Erythroblast (primary cell): Measurements from ENCODE around the gene TCP11.

Experiments
- DNase-seq, 2 experiments: peaks; one replicate each; lab custom pipeline; 2025; lab: John Stamatoyannopoulos, UW
- GATA1 ChIP-seq: IDR thresholded peaks from 2 replicates; pipeline ENCODE4 v1.6.1; 2011; ENCODE audit warnings: low read depth, mild to moderate bottlenecking, control low read depth, low read length, moderate library complexity
- POLR2A ChIP-seq: IDR thresholded peaks from 2 replicates; pipeline ENCODE4 v1.6.1; 2011; ENCODE audit warnings: mild to moderate bottlenecking, low read length

The TCP11 gene

DNA sequence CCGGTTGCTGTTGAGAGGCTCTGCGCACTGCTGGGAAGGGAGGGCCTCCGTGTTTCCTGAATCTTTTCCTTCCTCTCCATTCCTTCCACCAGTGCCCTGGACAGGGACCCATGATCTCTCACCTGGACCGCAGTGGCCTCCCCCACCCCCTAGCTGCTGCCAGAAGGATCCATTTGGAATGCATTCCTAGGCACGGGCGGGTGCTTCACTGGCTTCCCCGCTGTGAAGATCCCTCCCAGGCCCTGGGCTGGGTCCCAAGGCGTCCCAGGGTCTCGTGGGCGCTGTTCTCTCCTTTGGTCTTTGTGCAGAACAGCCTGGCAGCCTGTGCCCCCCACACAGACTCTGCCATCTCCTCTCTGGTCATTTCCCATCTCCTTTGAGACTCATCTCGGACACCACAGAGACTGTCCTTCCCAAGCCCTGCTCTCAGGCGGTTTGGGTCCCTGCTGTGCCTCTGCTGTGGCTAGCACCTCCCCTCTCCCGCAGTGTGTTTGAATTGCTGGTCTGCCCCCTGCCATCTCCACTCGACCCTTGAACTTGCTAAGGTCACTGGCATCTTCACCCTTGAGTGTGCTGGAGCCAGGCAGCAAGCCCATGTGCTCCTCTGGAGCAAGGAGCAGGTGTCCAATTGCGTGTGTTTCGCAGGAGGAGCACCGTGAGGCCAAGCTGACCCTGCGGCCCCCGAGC lies 59.0 kb downstream of the TCP11 start:
- no peak for DNase-seq
- TF ChIP-seq POLR2A (no peak), GATA1 (no peak)

DNA sequence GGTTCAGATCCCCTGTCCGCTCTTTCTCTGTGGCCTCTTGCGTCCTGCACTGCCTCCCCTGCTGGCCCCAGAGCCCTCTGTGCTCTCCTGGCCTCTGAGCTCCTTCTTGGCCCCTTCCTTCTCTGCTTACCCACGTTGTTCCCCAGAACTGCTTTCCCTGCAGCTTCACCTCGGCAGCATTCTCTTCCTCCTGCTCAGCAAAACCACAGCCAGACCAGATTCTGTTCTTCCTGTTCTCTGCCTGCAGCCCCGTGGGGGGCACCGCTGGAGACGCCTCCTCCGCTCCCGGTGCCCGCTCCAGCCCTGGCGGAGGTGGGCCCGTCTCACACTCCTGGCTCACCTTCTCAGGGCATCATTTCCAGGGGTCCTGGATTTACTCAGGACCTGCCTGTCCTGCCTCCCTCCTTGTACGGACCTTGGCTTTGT lies 59.7 kb downstream of the TCP11 start:
- DNase-seq, result no peak
- no peak for TF ChIP-seq POLR2A
- no peak for TF ChIP-seq GATA1

DNA sequence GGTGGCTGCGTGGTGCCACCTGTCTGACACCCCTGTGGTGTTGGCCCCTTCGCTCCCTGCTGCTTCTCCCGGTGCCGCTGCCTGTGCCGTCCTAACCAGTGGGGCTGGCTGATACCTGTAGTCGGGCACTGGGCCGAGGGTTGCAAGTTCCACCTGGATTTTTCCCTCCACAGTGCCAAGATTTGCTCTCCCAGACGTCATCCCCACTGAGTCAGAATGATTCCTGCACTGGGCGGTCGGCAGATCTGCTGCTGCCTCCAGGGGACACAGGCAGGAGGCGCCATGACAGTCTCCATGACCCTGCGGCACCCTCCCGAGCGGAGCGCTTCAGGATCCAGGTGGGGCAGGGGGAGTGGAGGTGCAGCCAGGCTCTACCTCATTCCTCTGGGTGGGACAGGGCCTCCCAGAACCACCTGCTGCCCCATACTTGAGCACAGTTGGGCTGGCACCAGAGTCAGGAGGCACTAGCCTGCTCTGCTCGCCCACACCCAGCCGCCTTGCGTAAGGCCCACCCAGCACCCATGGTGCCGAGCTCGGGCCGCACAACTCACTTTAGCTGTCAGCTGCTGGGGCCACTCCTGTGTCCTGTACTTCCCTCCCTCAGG lies 60.2 kb downstream of the TCP11 start:
- DNase-seq, result no peak

DNA sequence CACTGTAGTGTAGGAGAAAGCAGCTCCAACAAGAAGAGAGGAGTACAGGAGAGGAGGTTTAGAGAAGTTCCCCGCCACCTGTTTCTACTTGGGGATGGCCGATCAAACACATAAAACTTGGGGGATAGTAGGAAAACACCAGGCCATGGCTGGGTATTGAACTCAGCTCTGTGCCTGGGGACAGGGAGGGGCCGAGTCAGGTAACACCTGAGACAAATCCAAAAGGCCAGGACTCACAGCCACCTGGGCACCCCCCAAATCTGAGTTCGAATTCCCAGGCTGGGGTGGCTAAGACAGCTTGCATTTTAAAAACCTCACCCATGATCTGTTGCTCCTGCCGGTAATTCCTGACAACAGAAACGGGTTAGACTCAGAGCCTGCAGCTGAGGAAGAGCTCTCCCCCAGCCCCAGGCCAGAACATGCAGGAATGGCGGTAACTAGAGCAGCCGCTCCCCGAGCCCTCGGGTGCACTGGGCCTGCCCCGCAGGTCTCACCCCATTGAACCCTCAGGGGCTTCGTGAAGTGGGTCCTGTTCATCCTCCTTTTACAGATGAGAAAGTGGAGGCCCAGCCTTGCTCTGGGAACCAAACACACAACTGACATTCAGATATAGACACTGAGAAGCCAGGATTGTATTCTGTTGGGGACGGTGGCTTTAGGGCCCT lies 61.0 kb downstream of the TCP11 start:
- DNase-seq, result no peak
- TF ChIP-seq POLR2A (no peak), GATA1 (no peak)

More for the DNA sequence above, 60.2 kb downstream of the TCP11 start:
- TF ChIP-seq GATA1 (no peak), POLR2A (no peak)

DNA sequence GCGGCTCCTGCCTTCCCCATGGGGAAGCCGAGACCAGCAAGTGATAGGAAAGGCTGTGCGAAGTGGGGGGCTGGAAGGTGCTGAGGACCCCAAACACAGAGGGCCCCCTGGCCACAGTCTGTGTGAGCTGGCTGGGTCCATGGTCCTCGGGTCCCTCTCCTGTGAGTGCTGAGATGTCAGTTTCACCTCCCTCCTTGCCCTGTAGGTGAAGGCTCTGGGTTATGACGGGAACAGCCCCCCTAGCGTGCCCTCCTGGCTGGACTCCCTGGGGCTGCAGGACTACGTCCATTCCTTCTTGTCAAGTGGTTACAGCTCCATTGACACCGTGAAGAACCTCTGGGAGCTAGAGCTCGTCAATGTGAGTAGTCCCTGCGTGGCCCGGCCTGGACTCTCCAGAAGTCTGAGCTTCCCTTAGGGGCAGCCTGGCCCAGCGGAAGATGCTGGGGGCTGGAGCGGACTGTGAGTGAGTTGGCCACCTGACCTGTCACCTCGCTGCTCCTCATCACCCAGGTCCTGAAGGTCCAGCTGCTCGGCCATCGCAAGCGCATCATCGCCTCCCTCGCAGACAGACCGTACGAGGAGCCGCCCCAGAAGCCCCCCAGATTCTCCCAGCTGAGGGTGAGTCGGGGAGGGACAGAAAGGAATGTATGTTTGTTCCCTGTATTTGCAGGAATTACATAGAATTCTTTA lies 61.7 kb downstream of the TCP11 start:
- TF ChIP-seq GATA1 (no peak), POLR2A (no peak)
- DNase-seq, result no peak

DNA sequence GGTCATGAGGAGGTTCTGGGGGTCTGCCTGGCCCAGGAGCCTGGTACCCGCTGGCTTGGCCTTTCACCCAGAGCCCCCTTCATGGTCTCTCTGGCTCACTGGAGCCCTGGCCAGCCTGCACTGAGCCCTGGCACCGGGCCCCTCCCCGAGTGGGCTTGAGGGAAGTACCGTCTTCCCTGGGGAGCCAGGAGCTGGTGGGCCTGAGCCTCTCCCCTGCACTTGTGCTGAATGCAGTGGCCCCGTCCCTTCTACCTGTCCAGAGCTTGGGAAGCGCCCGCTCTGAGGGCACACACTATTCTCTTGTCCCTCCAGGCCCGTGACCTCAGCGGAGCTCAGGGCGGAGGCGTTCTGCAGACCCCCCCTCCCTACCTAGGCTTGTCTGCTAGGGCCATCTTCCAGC lies 62.2 kb downstream of the TCP11 start:
- no peak for DNase-seq
- TF ChIP-seq GATA1 (no peak), POLR2A (no peak)

DNA sequence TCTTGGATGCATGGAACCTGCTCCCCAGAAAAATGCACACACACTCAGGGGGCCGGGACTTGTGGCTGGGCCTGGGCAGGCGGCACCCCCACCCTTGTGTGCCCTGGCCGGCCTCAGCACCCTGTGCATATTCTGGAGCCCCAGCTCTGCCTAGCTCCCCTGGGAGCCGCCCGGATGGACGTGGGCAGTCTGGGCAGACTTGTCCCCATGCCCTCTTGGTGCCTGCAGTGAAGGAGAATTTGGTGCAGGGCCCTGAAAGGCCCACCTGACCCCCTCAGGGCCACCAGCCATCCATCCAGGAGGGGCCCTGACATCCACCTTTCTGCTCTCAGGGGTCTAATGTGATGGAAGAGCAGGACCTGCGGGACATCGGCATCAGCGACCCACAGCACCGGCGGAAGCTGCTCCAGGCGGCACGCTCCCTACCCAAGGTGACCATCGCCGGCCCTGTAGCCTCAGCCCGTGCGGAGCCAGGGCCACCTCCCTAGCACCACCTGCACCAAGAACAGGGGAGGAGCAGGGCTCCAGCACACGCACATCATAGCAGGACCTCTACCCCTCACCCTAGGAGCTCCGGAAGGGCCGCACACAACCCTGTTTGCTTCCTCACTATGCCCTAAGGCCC lies 62.8 kb downstream of the TCP11 start:
- DNase-seq, result no peak

DNA sequence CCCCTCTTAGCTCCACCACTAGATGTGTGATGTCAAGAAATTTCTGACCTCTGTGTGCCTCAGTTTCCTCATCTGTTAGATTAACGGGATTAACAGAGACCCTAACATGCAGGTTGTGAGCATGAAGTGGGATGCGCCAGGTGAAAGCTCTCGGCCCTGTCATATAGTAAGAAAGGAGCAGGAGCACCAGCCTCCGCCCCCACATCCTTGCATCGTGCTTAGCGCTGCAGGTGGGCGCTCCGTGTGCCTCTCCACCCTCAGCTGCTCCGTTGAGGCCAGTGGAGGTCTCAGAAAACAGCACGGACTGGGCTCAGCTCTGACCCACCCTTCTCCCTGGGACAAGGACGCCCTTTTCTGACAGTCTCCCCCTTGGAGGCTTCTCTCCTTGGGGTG lies 63.4 kb downstream of the TCP11 start:
- DNase-seq, result no peak
- TF ChIP-seq GATA1, result no peak
- no peak for TF ChIP-seq POLR2A

More for the DNA sequence above, 62.8 kb downstream of the TCP11 start:
- TF ChIP-seq POLR2A (no peak), GATA1 (no peak)

DNA sequence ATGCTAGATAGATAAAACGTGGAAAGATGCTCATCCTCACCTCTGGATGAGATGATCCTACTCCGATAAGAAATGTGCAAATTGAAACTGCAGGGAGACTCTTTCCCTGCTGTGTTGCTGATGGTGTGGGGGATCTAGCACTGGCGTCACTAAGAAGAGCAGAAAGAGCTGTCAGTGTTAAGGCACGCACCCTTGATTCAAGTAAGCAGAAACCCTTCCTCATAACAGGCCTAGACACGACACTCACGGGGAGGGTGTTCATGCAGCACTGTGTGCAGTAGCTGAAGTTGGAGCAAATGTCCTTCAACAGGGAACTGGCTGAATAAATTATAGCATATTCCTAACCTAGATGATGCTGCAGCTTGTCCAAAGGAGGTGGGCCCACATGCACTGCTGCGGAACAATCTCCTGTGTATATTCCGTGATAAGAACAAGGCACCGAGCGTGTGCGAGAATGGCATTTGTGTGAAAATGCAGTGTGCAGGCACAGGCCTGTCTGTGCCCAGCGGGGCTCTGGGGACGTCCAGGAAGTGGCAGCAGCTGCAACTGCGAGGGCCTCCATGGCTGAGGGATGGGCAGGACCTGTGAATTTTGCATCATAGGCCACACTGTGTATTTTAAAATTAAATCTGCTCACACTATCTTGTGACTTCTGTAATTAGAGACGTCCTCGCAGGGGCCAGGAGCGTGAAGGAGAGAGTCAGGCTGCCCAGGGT lies 64.0 kb downstream of the TCP11 start:
- no peak for DNase-seq
- TF ChIP-seq GATA1, result no peak
- no peak for TF ChIP-seq POLR2A

DNA sequence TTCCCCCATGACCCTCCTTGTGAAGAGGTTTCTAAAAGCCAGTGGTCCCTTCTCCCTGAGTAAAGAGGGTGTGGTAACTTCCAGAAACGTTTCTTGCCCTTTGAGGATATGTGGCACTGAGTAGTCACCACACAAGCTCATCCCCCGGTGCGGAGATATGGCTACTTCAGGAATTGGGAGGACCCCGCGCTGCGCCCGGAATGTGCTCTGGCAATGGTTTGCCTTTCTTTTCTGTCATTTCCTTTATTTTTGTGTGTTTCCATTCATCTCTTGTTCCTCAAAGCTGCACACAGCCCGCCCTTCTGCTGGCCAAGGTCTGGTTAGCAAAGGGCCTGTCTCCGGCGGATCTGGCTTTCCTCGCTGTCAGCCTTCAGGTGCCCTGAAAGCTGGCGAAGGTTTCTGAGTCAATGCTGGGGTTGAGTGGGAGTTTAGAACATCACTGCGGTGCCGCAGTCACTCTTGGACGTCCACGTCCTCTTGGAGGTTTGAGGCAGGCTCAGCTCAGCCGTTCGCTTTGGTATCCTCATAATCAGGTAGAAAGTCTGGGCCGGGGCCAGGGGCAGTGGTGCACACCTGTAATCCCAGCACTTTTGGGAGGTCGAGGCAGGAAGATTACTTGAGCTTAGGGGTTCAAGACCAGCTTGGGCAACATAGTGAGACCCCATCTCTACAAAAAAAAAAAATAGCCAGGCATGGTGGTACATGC lies 67.2 kb downstream of the TCP11 start:
- DNase-seq, result no peak
- no peak for TF ChIP-seq POLR2A
- TF ChIP-seq GATA1, result no peak

DNA sequence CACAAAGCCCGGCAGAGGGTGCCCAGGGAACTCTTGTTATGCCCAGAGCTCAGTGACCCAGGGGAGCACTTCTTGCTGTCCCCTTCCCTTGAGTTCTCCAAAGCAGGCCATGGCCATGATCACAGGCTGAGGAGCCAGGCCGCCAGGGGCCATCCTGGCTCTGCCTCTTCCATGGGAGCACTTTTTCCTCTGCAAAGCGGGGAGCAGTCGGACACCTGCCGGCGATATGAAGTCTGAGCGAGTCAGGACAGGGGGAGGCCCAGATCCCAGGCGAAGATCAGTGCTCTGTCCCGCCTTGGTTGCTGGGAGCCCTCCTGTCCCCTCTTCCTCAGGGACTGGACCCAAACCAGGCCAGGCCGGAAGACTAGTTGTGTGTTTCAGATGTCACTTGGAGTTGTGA lies 67.9 kb downstream of the TCP11 start:
- no peak for TF ChIP-seq POLR2A
- no peak for TF ChIP-seq GATA1
- DNase-seq, result no peak

DNA sequence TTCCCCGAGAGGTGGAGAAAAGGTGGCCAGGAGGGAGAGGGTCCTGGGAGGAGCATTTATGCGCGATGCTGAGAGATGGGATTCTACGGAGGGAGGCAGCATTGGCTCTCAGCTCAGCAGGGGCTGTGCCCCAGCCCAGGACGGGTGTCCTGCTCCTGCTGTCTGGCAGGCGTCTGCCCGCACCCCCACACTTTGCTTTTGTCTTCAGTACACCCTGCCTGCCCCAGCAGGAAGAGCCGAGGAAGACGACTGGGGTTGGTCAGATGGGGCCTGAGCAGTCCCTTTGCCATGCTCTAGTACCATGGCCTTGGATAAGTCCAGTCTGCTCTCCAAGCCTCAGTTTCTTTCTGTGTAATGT lies 68.5 kb downstream of the TCP11 start:
- TF ChIP-seq POLR2A (no peak), GATA1 (no peak)
- DNase-seq, result no peak
